GM18861 (cell line): Measurements from ENCODE around the gene SLC25A26.

Experiments used
- ATAC-seq: cut with Tn5 transposase; IDR thresholded peaks from one replicate; pipeline ENCODE4 v1.9.1; 2021; ENCODE audit not compliant: unreplicated experiment

The SLC25A26 gene

DNA sequence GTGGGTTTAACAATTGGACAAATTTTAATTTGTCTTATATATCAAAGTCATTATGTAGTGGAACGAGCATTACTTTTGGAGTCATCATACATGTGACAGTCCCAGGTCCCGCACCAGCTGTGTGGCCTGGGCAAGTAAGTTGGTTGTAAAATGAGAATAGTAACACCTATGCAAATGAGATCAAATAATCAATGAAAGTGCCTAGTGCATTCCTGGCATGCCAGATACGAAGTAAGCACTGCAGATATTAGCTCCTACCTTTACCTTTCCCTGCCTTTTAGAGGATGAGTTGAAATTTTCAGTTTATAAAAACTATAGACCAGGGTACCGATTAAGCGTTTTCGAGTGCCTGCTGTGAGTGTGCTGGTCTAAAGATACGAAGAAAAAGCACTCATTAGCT, 145.9 kb downstream of the SLC25A26 start:
- no peak for ATAC-seq

DNA sequence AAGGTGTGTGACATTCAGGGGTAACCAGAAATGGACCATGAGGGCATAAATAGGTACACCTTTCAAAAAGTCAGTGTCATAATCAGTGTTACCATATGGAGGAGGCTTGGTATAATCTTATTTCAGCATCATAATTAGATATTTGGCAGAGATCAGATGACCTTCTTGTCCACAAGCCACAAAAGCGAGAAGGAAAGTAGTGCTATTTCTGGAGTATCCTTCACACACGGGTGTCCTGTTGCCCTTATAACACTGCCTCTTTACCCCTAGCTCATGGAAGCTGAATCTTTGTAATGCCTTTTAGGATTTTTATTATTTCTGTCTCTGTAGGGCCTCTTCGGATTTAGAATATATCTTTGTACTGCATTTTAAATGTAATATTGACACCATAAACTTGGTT, 147.2 kb downstream of the SLC25A26 start:
- ATAC-seq: no peak

DNA sequence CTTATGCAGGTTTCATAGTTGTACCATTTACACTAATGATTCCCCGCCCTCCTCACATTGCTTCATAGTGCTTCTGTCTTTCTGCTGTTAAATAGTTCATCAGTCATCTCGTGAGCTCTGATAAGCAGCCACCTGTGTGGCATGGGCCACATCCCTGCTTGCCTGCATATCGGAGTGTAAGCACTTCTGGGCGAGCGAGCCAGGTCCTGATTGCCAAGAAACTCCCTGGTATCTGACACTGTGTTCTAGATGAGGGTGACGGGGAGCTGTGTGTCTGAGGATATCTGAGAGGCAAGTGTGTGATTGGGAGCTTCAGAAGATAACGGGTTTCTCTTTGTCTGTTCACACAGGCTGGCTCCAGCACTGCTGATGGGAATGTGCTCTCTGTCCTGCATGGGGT, 149.4 kb downstream of the SLC25A26 start:
- no peak for ATAC-seq

DNA sequence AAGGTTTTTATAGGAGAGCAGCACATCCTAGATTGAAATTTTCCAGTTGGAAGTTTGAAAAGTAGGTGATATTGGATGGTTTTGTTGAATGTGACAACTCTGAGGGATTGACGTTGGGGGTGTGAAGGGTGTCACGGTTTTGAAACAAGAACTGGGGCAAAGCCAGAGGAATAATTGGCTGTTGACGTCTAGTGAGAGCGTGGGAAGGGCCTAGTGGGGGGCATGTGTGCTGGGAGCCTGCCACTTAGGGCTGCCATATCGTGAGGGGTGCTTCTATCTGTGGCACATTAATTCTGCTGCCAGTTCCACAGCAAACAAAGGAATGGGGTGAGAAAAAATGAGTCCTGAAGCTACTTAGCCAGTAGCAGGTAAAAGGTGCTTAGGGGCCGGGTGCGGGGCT, 150.6 kb downstream of the SLC25A26 start:
- no peak for ATAC-seq

DNA sequence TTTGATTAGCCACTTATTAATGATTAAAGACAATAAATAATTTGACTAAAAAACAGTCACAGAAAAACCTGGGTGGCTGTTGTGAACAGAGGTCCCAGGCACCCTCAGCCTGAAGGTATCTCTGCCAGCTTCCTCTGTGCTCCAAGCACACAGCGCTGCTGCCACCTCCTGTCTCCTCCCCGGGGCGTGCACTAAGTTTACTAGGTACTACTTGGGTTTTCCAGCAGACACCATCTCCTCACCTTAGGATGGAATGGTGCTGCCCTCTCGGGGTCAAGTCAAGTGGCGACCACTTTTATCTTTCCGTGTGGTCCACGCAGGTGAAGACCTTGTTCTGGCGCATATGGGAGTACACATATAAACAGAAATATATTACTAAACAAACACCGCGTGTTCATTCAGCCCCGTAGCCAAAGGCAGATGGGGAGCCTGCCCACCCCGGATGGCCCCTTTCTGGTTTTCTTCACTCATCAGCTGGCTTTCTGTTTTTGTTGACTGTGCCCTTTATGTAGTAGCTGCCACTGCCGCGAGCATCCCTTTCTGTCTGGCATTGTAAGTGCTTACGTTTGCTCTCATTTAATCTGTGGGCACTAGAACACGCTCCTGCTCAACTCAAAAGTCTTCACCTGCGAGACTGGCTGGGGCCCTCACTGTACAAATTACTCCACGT, 152.0 kb downstream of the SLC25A26 start:
- ATAC-seq: no peak

DNA sequence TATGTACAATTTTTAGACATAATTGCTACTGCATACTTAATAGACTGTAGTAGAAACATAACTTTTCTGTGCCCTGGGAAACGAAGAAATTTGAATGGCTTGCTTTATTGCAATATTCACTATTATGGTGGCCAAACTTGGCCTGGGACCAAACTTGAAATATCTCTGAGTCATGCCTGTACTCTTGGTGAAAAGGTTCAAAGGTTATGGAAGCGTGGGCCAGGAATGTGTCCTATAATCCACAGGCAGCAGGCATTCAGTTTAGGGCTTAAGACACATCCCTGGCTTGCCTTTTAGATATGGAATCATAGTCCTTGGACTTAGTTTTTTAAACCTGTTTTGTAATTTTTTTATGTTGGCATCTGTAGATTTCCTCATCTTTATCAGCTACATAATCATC, 155.8 kb downstream of the SLC25A26 start:
- no peak for ATAC-seq

DNA sequence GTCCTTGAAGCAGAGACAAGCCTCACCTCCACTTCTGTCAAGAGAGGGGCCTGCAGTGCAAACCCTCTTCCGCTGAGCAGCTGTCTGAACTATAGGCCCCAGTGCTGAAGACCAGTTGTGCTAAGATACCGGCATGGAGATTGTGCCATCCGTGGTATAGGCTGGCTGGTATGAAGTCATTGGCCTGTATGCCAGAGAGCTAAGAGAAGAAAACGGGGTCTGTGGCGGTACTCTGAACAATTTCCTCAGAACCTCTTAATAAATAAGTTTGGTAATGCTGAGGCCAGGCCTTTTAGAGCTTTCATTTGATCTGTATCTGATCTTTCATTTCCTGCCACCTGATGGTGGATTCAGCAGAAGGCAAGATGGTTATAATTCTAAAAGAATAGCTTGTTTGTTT, 157.0 kb downstream of the SLC25A26 start:
- no peak for ATAC-seq

DNA sequence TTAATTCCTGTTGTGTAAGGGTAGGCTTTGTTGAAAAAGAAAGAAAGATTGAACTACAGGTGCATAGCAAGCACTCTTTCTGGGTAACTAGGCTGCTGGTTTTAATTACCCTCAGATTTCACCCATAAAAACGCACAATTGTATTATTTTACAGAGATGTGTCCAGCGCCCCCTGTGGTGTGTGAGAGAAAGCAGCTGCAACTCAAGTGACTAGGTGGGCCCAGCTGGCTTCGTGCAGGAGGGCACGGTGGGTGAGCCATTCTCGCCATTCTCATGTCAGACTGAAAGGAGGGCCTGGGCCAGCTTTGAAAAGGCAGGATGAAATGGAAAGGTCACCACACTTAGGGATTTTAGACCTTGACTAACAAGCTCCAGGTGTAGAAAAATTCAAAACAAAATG, 157.5 kb downstream of the SLC25A26 start:
- no peak for ATAC-seq

DNA sequence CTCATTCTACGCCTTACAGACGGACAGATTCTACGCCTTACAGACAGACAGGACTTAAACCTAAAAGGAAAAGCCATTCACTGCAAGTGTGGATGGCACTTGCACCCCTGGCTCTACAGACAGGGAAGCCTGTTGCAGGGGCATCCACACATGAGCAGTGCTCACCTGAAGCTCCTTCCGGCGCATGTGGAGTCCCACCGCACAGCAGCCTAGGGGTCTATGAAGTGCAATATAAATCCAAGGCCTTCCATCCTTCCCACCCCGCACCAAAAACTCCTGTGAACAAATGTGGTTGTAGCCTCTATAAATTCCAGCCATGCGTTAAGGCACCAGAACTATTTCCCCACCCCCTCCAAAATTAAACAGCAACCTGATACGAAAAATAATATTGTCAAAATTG, 158.8 kb downstream of the SLC25A26 start:
- no peak for ATAC-seq

DNA sequence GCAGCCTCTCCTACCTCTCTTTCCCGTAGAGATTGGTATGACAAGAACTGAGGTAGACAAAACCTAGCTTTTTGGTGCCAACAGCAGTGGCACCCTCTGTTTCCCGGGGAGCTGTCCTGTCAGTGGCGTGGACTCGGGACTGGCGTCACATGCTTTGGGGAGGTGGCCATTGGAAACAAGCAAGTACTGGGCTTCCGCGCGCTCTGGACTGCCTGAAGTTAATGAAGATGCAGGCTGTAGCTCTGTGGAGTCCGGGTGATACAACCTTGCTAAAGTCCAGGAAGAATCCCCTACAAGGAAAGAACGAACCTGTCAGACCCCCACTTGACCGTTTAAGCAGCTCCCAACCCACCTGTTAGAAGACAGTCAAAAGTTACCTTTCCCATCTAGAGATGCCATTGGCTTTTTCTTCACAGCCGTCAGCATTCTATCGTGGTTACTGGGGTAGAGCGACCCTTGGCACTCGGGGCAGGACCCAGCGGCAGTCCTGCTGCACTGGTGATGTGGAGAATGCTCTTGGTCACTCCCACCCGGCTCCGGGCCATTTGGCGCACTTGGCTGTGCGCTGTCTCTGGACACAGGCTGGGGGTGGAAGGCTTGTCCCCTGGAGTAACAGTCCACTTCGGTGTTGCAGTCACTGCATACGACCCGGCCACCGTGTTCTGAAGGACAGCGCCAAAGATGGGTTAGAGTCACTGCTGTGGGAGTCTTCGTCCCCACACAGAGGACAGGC, 159.6 kb downstream of the SLC25A26 start:
- no peak for ATAC-seq

DNA sequence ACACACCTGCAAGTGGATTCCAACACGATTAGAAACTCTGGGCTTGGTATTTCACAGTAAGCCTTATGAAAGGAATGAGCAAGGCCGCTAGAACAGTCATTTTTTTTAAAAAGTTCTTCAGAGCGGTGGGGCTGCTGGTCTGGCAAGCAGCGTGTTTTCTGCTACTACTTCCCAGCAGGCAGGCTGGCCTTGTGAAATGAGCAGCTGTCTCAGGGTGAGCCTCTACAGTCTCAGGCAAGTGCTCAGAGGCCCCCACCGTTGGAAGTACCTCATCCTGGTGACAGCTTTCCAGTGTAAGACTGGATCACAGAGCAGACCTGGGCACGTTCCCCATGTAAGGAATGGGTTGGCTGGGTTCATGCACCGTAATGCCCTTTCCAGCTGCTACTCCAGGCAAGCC, 160.8 kb downstream of the SLC25A26 start:
- ATAC-seq: no peak

DNA sequence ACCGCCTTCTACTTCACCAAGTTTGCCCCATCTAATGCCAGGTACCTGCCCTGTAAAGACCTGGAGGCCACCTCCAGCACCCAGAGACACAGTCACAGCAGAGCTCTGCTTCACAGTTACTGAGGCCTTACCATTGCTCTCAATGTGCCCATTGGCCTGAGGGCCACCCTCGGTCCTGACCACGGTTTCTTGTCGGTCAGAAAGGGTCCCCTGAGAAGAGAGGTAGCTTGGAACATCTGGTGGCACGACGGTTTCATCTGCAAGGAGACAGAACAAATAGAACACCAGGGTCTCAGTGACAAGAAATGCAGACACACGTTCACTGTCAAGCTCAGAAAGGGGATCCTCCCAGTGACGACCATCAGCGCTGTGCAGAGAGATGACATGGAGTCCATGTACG, 161.3 kb downstream of the SLC25A26 start:
- no peak for ATAC-seq

DNA sequence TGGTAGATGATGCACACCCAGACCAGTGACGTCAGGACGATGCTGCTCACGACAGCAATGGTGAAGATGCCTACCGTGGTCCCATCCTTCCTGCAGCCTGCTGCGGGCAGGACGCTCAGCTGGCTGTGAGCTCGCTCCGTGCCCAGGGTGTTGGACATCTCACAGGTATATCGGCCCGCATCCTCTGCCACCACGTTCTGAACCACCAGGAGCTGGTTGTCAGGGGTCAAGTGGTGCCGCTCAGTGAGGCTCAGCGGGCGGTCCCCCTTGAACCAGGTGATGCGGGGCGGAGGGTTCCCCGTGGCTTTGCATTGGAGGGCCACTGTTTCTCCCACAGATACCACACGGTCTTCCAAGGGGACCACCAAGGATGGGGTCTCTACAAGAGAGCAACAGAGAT, 162.2 kb downstream of the SLC25A26 start:
- no peak for ATAC-seq

DNA sequence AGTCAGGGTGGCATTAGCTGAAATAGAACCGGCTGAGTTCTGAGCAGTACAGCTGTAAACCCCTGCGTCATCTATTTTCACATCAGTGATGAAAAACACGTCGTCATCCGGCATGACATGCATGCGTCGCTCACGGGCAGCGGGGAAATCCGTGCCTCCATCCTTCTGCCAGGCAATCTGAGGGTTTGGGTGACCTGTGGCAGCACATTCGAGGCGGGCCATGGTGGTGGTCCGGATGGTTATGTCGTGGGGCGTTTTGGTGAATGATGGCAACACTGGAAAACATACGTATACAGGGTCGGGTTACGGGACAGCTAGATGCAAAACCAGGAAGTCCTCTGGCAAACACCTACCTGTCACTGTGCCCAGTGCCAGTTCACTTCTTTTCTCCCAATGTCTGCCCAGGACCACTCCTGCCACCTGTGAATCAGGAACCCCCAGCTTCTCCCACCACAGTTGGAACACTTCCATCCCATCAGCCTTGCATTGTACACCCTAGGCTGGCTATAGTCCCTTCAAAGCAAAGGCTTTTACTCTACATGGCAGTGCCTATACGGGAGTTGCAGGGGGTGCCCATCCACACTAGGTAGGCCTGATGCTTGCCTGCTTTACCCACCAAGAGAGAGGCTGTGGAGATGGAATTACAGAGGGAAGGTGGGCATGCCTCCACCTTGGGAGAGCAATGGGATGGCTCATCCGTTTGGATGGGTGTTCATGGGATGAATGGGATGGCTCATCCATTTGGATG, 163.4 kb downstream of the SLC25A26 start:
- no peak for ATAC-seq

DNA sequence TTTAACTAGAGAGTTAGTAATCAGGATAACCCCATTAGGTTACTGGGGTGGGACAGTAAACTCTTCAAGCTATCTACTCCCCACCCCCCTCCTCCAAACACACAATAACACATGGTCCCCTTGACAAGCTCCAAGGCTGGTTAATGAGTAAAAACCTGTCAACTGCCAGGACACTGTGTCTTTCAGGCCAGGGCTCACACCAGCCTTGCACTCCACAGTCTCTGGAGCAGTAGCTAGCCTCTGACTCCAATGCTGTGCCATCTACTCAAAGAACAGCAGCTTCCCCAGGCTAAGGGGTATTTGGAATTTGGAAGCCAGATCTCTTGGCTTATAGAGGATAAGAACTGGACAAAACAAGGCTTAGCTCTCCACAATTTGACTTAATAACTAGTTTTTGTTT, 164.3 kb downstream of the SLC25A26 start:
- no peak for ATAC-seq

DNA sequence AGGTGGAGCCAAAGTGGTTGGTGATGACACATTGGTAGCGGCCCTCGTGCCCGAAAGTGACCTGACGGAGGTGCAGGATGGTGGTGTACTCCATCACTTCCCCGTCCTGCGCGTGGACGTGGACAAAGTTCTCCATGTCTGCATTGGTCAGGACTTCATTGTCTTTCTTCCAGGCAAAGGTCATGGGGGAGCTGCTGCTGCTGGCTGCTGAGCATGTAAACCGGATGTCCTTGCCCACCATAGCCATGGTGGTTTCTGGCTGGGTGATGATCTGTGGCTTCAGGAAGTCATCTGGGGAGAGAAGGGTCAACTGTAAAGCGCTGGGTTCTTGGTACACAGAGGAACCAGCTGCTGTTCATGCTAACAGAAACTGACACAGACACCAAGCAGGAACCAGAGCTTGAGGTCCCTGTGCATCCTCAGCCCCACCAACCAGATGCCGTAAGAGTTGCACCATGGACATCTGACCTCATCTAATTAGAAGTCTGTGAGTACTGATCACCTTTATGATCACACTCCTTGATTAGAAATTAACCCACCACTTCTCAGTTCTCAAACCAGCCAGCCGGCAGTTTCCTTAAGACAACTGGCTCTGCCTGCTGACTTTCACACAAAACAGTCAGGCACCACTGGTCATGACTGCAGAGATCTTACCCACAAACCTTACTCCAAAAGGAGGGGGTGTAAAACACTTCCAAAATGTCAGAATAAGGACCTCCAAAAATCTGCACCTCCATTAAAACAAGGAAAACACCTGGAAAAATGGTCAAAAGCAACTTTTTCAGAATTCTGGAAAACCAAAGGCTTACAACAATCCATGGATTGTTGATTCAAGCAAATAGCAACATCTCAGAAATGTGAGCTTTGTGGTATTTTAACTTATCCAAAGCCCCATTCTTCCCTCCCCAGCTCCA, 165.5 kb downstream of the SLC25A26 start:
- peak; percentile 87 for ATAC-seq

DNA sequence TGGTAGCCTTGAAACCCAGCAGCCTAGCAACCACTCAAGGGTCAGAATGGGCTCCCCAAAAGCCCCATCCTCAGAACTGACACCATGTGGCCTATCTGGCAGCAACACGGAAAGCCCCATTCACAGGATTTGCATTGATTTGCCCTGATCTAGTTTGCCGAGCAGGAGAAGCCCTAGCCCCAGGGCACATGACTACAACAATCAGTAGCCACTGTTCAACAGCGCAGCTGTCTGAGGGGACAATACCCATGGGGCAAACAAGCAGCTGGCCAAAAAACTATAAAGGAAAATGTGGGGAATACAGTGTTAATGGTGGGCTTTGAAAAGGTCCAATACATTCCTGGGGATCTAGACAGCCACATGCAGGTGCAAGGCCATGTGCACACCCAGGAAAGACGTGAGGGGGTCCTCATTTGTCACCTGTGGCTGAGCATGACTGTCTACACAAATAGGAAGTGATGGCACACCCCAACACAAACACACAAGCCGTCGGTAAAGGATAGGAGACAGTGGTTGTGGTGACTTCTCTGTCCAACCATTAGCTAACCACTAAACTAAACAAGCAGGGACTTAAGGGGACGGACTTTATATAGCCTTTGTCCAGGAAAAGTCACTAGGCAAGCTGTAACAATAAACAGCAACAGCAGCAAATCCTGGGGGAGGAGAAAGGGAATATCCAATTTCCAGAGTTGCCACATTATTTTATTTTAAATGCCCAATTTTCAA, 166.3 kb downstream of the SLC25A26 start:
- peak; percentile 40 for ATAC-seq

DNA sequence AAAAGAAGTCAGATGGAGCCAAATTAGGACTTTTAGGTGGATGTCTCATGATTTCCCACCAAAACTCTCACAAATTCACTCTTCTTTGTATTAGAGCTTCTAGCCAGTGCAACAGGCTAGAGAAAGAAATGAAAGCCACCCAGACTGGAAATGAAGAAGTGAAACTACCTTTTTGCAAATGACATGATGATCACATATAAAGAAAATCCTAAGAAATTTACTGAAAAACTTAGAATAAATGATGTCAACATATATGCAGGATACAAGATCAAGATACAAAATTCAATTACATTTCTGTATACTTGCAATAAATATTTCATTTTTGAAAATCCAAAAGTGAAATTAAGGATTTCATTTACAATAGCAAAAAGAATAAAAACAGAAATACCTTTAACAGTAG, 169.2 kb downstream of the SLC25A26 start:
- no peak for ATAC-seq

DNA sequence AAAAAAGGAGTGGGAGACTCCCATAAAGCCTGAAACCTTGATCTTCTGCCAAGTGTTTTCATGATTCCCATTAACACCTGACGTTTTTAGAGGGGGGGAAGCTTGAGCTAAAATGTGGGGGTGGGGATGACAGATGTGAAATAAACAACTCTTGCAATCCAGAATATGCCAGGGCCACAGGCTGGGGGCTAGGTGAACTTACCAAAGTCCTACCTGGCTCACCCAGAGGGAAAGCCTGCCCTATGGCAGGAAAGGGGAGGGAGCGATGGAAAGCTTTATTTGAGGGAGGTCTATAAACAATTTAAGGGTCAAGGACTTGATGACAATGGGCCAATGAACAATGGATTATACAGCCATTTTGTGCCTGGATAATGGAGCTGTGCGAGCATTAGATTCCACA, 171.7 kb downstream of the SLC25A26 start:
- ATAC-seq: no peak

DNA sequence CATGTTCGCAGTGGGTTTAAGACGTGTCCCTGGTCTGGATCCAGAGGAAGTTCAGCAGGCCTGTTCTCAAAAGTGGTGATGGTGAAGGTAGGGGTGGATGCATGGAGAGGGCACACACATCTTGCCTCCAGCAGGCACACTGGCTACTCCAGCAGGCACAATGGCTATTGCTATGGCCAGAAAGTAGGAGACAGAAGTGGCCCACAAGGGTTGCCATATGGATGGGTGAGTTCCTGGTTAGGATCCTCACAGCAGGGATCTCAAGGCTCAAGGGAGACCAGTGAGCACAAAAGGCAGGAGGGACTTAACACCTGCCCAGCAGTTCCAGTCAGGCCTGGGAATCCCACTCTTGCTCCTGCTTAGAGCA, 172.1 kb downstream of the SLC25A26 start:
- no peak for ATAC-seq
